ENCODE measurements around the gene RNU5B-1.
"Not testable (repeated sequence)": the region's sequence is repeated elsewhere in the genome, so short reads cannot be mapped to it uniquely, and the experiment has no call there.

GRCh38 chr15:65347756-65348155, 43.3 kb downstream of the RNU5B-1 start:
- TF ChIP-seq EP300, CTCF, POLR2A (IDR thresholded peaks at IDR 0.05): not testable (repeated sequence)
